GM12878 (cell line): ENCODE measurements around the gene EHD2. TPM values are rescaled to one million over a fixed set of nuclear protein-coding genes. Genes with fewer than 3 reads are reported as not detected.

Experiments used
- ATAC-seq: fragments of 200-7000 bp; cut with Tn5 transposase; 3 replicates; pipeline ENCODE4 v1.9.1; 2020; ENCODE audit warnings: mild to moderate bottlenecking, moderate library complexity
- BruUV-seq: library from RNA; stranded (reverse); fragments of 400-500 nt; replicated peaks from 2 replicates; lab custom pipeline; 2021; lab: Mats Ljungman, UMichigan
- CTCF ChIA-PET: fragments of 300-600 bp; sonication (Branson Sonifier 250); formaldehyde crosslinking; extraction: SDS; loops from one replicate; lab custom pipeline; 2021; ENCODE audit warnings: inconsistent platforms; lab: Yijun Ruan, JAX
- POLR2A ChIA-PET: fragments of 350-600 bp; formaldehyde crosslinking; extraction: SDS; loops from one replicate; lab custom pipeline; 2021; ENCODE audit warnings: inconsistent platforms; lab: Charles Lee
- RAD21 ChIA-PET: fragments of 300-600 bp; sonication (Branson Sonifier 250); formaldehyde crosslinking; loops from one replicate; lab custom pipeline; 2023; ENCODE audit warnings: antibody characterized with exemption; ENCODE audit not compliant: unreplicated experiment; lab: Charles Lee
- SMC1A ChIA-PET: fragments of 300-600 bp; sonication (Branson Sonifier 250); formaldehyde crosslinking; loops from one replicate; lab custom pipeline; 2023; ENCODE audit not compliant: unreplicated experiment, uncharacterized antibody; lab: Charles Lee
- DNase-seq: peaks from one replicate; pipeline ENCODE4 v3.0.0-alpha.2; 2011; ENCODE audit warnings: low read depth, low spot score
- FAIRE-seq: peaks from 3 replicates; lab custom pipeline; 2011; peaks lifted over from hg19 to GRCh38; lab: Jason Lieb, UNC
- H2AFZ ChIP-seq: 2 replicates; pipeline ENCODE4 v1.6.0; 2011; ENCODE audit warnings: low read depth, low read length, control low read depth; ENCODE audit not compliant: control insufficient read depth
- H3K27ac ChIP-seq: 2 replicates; pipeline ENCODE4 v1.5.1; 2011; ENCODE audit warnings: control low read depth; ENCODE audit not compliant: control insufficient read depth, insufficient read depth
- H3K27me3 ChIP-seq, 2 experiments: replicated peaks in 1 of 2; 2 replicates each; pipeline versions ENCODE4 v1.6.0 to v1.6.1; 2011; ENCODE audit warnings: low read length in 1 of 2; ENCODE audit not compliant: control insufficient read depth in 2 of 2, insufficient read depth in 2 of 2
- H3K36me3 ChIP-seq, 2 experiments: 2 replicates each; pipeline ENCODE4 v1.5.1; 2011; ENCODE audit warnings: low read length in 1 of 2; ENCODE audit not compliant: control insufficient read depth in 2 of 2, insufficient read depth in 2 of 2
- H3K4me1 ChIP-seq: 2 replicates; pipeline ENCODE4 v1.6.1; 2011; ENCODE audit warnings: mild to moderate bottlenecking, low read length, moderate library complexity, mixed read lengths; ENCODE audit not compliant: control insufficient read depth, insufficient read depth
- H3K4me2 ChIP-seq: 2 replicates; pipeline ENCODE4 v1.6.0; 2011; ENCODE audit warnings: control low read depth; ENCODE audit not compliant: control insufficient read depth, insufficient read depth
- H3K4me3 ChIP-seq: fragments of 200-600 bp; sonication (generic); 2 replicates; pipeline ENCODE4 v1.5.1; 2016
- H3K79me2 ChIP-seq: 2 replicates; pipeline ENCODE4 v1.6.0; 2011; ENCODE audit warnings: low read length; ENCODE audit not compliant: control insufficient read depth, insufficient read depth
- H3K9ac ChIP-seq: 2 replicates; pipeline ENCODE4 v1.8.0; 2011; ENCODE audit warnings: low read length, control low read depth, mixed read lengths; ENCODE audit not compliant: control insufficient read depth, insufficient read depth
- H3K9me3 ChIP-seq: replicated peaks from 3 replicates; pipeline ENCODE4 v1.5.1; 2011; ENCODE audit warnings: mild to moderate bottlenecking, low read length; ENCODE audit not compliant: control insufficient read depth, insufficient read depth
- H4K20me1 ChIP-seq: 2 replicates; pipeline ENCODE4 v1.6.0; 2011; ENCODE audit not compliant: control insufficient read depth, insufficient read depth
- CHD4 ChIP-seq: fragments of 200-600 bp; sonication (generic); IDR thresholded peaks from 2 replicates; pipeline ENCODE4 v1.6.1; 2016; ENCODE audit warnings: mild to moderate bottlenecking
- CREM ChIP-seq: IDR thresholded peaks from 2 replicates; pipeline ENCODE4 v1.6.1; 2014; ENCODE audit warnings: antibody characterized with exemption, low read depth
- FOXM1 ChIP-seq: IDR thresholded peaks from 2 replicates; pipeline ENCODE4 v1.6.1; 2012; ENCODE audit warnings: low read depth, mild to moderate bottlenecking, inconsistent platforms, low read length, moderate library complexity
- GABPA ChIP-seq: IDR thresholded peaks from 2 replicates; pipeline ENCODE4 v1.6.1; 2014; ENCODE audit warnings: antibody characterized with exemption, low read depth, mild to moderate bottlenecking, inconsistent platforms
- GATAD2B ChIP-seq: fragments of 450-650 bp; conservative IDR thresholded peaks from 2 replicates; pipeline ENCODE4 v1.6.1; 2017; ENCODE audit warnings: low read depth, mild to moderate bottlenecking, moderate library complexity
- HDAC2 ChIP-seq: fragments of 200-600 bp; sonication (generic); IDR thresholded peaks from 2 replicates; pipeline ENCODE4 v1.6.1; 2017
- IKZF1 ChIP-seq: fragments of 450-650 bp; conservative IDR thresholded peaks from 2 replicates; pipeline ENCODE4 v1.6.1; 2017; ENCODE audit warnings: antibody characterized with exemption, mild to moderate bottlenecking
- MTA2 ChIP-seq: fragments of 450-650 bp; IDR thresholded peaks from 2 replicates; pipeline ENCODE4 v1.6.1; 2016; ENCODE audit warnings: low read depth, mild to moderate bottlenecking, moderate library complexity
- NBN ChIP-seq: fragments of 450-650 bp; IDR thresholded peaks from 2 replicates; pipeline ENCODE4 v1.6.1; 2016
- NFXL1 ChIP-seq: fragments of 450-650 bp; IDR thresholded peaks from 2 replicates; pipeline ENCODE4 v1.6.1; 2017; ENCODE audit warnings: antibody characterized with exemption, mild to moderate bottlenecking, borderline replicate concordance
- NR2C1 ChIP-seq: fragments of 450-650 bp; IDR thresholded peaks from 2 replicates; pipeline ENCODE4 v1.6.1; 2017; ENCODE audit warnings: antibody characterized with exemption, mild to moderate bottlenecking, moderate library complexity
- RBBP5 ChIP-seq: fragments of 200-600 bp; sonication (generic); conservative IDR thresholded peaks from 2 replicates; pipeline ENCODE4 v1.6.1; 2016
- SIX5 ChIP-seq: IDR thresholded peaks from 2 replicates; pipeline ENCODE4 v1.6.1; 2011; ENCODE audit warnings: mild to moderate bottlenecking, low read depth, low read length, moderate library complexity; ENCODE audit not compliant: severe bottlenecking
- SMC3 ChIP-seq: IDR thresholded peaks from 2 replicates; pipeline ENCODE4 v1.6.1; 2011; ENCODE audit warnings: low read length, improper control_type of control experiment, borderline replicate concordance
- WGBS: methylation state at CpG from one replicate; pipeline ENCODE4 v1.1.6; 2016; ENCODE audit warnings: low lambda C conversion rate; ENCODE audit not compliant: insufficient replicate concordance, insufficient coverage; ENCODE audit errors: missing lambda C conversion rate; 5-methylcytosine and 5-hydroxymethylcytosine counted together
- in situ Hi-C: fragments of 300-500 bp; cut with MboI; formaldehyde crosslinking; loops from 9 replicates; pipeline ENCODE4 v1.14.3; 2018; ENCODE audit warnings: mixed read lengths
- intact Hi-C: fragments of 100-400 bp; cut with micrococcal nuclease; formaldehyde crosslinking; loops from one replicate; pipeline ENCODE4 v1.14.2; 2022; ENCODE audit not compliant: unreplicated experiment
- polyA plus RNA-seq, 11 experiments: library from polyadenylated mRNA; depleted of rRNA in 4 of 11; unstranded in 6 of 11; stranded (reverse) in 5 of 11; fragments of >200 nt; fragmentation: Nextera tagmentation in 4 of 11; fragmentation: Illumina TruSeq in 1 of 11; extraction: Ambion mirVana in 4 of 11; extraction: Trizol in 1 of 11; gene quantifications; 1 replicate in 1 of 11; 2 replicates in 10 of 11; pipeline versions ENCODE4 v1.2.1 to v1.2.3, GENCODE V29; 2011 to 2016; ENCODE audit warnings: inconsistent platforms in 2 of 11, missing spikeins in 2 of 11, low read depth in 1 of 11
- total RNA-seq, 4 experiments: library from RNA; depleted of rRNA in 3 of 4; stranded (reverse); fragments of >200 nt in 3 of 4; fragmentation: Illumina TruSeq in 1 of 4; extraction: Trizol in 1 of 4; gene quantifications; 2 replicates each; pipeline versions ENCODE4 v1.2.1 to v1.2.3, GENCODE V29; 2013 to 2021
- TF ChIP-seq, protein P1 (sequence below): IDR thresholded peaks from 2 replicates; pipeline ENCODE4 v1.6.1; 2012; ENCODE audit warnings: low read depth, low read length, improper control_type of control experiment
- TF ChIP-seq, protein P2 (sequence below): fragments of 450-650 bp; IDR thresholded peaks from 2 replicates; pipeline ENCODE4 v1.6.1; 2018; ENCODE audit warnings: borderline replicate concordance, mild to moderate bottlenecking; ENCODE audit not compliant: partially characterized antibody

The EHD2 gene
- total and polyA plus RNA-seq, 10 of the 15 experiments (the other 5 are each of a cell fraction or from before 2014, with no cell fraction given) = 0.12 to 0.24 (median 0.23) TPM; not detected in 7

DNA sequence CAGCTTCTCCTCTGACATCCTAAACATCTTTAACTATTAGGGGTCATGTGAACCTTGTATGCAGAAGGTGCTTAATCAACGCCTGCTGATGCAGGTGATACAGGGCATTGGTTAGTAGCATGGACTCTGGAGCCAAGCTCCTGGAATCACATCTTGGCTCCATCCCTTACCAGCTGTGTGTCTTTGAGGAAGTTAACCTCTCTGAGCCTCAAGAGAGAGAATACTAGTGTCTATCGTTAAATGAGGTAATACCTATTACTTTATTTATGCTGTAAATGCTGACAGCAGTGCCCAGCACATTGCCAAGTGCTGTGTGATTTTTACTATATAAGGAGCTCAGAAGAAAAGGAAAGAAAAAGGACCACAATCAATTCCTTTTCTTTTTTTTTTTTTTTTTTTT is 54.1 kb downstream of the EHD2 start:
- BruUV-seq = no TSS peak
- Histone ChIP-seq H3K79me2 (no peaks in the 10 kb centered on the region), H3K4me3 (no peak overlapping the region), H3K4me1 (no peaks in the 10 kb centered on the region), H3K9me3 (no peaks in the 10 kb centered on the region), H3K36me3 (no peaks in the 10 kb centered on the region), H3K9ac (no peak overlapping the region), H3K27me3 (no peaks in the 10 kb centered on the region), H3K4me2 (no peak overlapping the region), H2AFZ (no peak overlapping the region), H4K20me1 (no peaks in the 10 kb centered on the region), H3K27ac (no peak overlapping the region)
- TF ChIP-seq, protein P1, sequence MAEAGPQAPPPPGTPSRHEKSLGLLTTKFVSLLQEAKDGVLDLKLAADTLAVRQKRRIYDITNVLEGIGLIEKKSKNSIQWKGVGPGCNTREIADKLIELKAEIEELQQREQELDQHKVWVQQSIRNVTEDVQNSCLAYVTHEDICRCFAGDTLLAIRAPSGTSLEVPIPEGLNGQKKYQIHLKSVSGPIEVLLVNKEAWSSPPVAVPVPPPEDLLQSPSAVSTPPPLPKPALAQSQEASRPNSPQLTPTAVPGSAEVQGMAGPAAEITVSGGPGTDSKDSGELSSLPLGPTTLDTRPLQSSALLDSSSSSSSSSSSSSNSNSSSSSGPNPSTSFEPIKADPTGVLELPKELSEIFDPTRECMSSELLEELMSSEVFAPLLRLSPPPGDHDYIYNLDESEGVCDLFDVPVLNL = no peak
- TF ChIP-seq NR2C1 (no peak), MTA2 (no peak), CHD4 (no peak), IKZF1 (no peak), SMC3 (no peak), NBN (no peak), FOXM1 (no peak), GATAD2B (no peak), CREM (no peak), RBBP5 (no peak), GABPA (no peak), HDAC2 (no peak), SIX5 (no peak), NFXL1 (no peak)
- TF ChIP-seq, protein P2, sequence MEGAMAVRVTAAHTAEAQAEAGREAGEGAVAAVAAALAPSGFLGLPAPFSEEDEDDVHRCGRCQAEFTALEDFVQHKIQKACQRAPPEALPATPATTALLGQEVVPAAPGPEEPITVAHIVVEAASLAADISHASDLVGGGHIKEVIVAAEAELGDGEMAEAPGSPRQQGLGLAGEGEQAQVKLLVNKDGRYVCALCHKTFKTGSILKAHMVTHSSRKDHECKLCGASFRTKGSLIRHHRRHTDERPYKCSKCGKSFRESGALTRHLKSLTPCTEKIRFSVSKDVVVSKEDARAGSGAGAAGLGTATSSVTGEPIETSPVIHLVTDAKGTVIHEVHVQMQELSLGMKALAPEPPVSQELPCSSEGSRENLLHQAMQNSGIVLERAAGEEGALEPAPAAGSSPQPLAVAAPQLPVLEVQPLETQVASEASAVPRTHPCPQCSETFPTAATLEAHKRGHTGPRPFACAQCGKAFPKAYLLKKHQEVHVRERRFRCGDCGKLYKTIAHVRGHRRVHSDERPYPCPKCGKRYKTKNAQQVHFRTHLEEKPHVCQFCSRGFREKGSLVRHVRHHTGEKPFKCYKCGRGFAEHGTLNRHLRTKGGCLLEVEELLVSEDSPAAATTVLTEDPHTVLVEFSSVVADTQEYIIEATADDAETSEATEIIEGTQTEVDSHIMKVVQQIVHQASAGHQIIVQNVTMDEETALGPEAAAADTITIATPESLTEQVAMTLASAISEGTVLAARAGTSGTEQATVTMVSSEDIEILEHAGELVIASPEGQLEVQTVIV = no peak
- DNase-seq (no peak), FAIRE-seq (no peak), ATAC-seq (no peak)
- ChIA-PET CTCF (interaction anchor here (1.6 to 6.3 kb wide), 6 partner anchors 8 to 96 kb away, joined by 3 to 75 read pairs (median 8); partner anchors contain the start of gene NOP53), SMC1A (interaction anchor here (2.4 kb wide), 1 partner anchor 20 kb away, joined by 5 read pairs; no protein-coding TSS in a partner anchor), RAD21 (no interaction called here), POLR2A (no interaction called here)
- in situ Hi-C loops = no loop called here
- 50% methylated on average over 2 of the region's 2 CpGs for WGBS
- intact Hi-C loops = loop anchor here (2.0 kb wide), 1 partner anchor 21 kb away; no protein-coding TSS in a partner anchor
